Stimulated activated CD8-positive, alpha-beta memory T cell treated with anti-CD3 and anti-CD28 coated beads, Interleukin-7, amount 100 ng/mL, for 24 hours (primary cell): Measurements from ENCODE around the gene GALNT16.
"Not testable (repeated sequence)": the region's sequence is repeated elsewhere in the genome, so short reads cannot be mapped to it uniquely, and the experiment has no call there.

Experiments used
- DNase-seq: peaks from one replicate; pipeline ENCODE4 v3.0.0-alpha.2; 2020; ENCODE audit warnings: low read depth

GALNT16 gene

DNA sequence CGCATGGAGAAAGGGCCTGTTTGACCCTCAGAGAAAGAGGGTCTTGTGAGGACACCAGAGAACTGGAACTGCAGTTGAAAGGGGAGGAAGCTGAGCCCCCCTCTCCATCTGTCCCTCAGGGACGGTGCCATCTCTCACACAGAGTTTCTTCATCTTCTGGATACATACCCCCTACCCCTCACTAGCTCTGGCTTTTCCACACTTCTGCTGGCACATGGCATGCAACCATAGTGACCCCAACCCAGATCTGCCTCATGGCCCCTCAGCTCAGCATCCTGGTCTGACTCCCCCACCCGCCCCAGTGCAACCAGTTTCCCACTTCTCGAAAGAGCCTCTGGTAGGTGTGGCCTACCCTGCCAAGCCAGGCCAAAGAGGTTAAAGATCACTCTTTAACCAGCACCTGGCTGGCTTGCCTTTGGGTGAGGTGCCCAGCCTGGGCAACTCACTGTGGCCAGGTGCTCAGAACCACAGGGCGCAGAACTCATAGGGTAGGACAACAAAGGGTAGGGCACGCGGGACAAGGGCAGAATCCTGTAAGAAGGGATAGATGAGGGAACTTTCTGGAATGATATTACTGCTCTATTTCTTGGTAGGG, 25.8 kb downstream of the GALNT16 start:
- DNase-seq: no peak

GRCh38 chr14:69287098-69288010, 27.4 kb downstream of the GALNT16 start:
- DNase-seq: no peak

DNA sequence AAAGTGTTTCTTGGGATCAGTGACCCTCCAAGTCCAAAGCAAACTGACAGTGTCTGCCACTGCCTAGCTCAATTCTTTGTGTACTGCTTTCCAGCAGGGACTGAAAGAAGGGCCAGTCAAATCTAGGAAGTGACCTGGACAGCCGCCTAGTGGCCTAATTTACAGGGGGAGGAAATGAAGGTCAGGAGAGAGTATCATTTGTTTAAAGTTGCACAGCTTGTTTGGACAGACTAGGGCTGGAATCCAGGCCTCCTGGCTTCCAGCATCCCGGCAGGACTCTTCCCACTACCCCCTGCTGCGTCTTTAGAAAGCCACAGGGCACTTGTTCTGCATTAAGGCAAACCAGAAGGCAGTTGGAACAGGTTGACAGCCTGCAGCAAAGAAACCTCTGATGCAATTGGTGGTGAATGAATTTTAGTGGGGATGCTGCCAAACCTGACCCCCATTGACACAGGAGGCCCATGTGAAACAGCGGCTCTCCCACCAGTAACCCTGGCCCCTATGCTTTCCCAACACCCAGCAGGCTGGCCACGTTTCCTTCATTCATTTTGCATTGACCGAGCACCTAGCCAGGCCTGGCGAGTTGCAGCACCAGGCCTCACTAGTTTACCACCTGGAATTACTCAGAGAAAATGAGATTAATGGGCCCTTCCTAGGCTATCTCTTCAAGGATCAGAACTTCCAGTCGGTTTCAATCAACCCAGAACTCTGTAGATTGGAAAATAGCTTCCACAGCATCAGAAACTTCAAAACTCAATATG, 28.2 kb downstream of the GALNT16 start:
- no peak for DNase-seq

DNA sequence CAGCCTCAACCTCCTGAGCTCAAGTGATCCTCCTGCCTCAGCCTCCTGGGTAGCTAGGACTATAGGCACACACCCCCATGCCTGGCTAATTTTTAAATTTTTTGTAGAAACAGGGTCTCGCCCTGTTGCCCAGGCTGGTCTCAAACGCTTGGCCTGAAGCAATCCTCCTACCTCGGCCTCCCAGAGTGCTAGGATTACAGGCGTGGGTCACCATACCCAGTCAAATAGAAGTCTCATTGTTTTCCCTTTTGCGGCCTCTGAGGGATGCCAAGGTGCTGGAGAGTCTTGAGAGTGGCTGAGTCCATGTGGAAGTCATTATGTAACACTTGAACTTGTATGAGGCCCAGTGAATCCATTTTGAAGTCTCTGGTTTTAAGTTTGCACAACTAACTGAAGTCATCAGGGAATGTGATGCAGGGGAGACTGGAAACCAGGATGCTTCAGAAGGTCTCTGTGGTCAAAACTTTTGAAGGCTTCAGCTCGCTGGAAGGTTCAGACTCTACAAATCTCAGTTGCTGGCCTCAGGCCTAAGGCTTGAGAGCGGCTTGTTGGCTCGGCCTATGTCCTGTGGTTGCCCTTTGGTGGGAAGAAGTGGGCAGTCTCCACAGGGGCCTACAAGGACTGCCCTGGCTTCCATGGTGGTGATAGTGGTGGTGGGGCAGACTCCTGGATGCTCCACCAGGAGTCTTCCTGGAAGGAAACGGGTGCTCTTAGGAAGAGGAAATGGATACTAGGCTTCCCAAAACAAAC, 29.2 kb downstream of the GALNT16 start:
- DNase-seq: no peak

DNA sequence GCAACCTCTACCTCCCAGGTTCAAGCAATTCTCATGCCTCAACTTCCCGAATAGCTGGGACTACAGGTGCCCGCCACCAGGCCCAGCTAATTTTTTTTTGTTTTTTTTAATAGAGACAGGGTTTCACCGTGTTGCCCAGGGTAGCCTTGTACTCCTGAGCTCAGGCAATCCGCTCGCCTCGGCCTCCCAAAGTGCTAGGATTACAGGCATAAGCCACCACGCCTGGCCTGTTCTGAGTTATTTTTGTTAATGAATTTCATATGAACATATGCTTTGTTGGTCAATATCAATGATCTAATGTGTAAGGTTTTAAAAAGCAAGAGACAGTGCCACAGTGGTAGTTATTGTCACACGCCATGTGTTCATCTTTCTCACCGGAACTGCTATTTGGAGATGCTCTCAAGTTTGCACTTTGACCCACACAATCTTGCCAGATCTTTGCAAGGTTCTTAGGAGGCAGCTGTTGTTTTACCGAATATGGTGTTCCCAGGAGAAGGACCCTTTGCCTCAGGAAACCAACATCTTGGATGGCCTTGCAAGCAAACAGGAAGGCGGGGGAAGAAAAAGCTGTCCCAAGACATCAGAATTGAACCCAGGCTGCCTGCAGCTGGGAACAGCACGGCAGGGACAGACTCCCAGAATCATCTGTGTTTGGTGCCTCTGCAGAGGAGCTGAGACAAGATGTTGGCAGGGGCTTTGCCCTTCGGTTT, 30.0 kb downstream of the GALNT16 start:
- no peak for DNase-seq

DNA sequence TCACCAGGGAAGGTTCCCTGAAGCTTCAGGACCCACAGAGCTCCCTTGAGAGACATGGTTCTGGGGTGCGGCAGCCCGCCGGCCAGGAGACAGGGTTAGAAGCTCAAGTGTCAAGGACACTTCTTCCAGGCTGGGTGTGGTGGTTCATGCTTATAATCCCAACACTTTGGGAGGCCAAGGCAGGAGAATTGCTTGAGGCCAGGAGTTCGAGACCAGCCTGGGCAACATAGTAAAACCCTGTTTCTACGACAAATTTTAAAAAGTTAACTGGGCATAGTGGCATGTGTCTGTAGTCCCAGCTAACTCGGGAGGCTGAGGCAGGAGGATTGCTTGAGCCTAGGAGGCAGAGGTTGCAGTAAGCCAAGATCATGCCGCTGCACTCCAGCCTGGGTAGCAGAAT, 30.9 kb downstream of the GALNT16 start:
- DNase-seq: not testable (repeated sequence)

DNA sequence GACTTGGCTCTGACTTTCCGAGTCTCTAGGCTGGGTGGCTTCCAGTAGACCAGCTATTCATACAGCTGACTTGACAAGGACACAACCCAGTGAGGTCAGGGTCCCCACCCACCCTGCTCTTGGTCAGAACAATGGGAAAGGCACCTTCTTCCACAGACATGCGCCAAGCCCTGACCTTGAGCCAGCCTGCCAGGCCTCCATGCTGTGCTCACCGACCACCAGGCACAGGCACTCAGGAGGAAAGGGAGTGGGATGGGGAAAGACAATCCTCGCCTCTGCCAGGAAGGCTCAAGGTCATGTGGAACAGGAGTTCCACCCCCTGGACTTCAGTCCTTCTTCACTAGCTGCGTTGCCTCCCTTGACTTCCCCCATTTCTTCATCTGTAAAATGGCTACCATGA, 31.4 kb downstream of the GALNT16 start:
- DNase-seq: no peak

- no peak for DNase-seq
Measured at GRCh38 chr14:69291891-69292561, 32.1 kb downstream of the GALNT16 start.

DNA sequence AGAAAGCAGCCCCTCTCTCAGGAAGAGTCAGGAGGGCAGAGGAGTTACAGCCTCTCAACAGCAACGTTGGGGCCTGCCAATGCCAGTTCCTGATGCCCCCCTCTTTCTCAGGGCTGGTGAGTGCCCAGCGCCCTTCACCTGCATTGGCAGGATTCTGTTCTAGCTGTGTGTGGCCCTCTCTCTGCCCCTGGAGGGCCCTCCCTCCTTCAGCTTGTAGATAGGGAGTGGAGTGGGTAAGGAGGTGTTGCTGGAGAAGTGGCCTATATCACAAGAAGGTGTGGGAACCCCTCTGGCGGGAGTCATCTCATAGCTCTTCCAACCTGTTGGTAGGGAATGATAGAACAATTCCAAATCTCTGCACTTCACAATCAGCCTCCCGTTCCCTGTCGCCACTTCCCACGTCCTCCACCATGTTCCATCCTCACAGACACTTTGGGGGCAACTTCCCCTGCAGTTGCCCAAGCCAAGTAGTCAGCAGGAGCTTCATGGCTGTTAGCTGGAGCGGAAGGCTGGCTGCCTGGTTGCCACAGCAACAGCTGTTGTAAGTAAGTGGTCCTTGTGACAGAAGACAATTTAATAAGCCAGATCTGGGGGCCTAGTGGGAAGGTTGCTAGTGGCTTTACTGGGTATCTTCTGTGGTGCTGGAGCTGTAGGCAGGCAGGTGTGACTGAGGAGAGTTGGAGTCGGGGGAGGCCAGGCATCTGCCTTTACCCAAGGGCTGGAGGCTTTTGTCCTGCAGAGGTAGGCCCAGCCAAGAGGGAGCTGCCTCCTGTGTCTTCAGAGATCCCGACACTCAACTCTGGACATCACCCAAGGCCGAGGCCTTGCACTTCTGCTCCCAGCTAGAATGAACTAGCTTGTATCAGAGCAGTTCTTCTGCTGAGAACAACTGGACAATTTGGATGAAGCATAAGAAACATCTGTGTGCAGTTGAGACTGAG, 38.4 kb downstream of the GALNT16 start:
- no peak for DNase-seq

DNA sequence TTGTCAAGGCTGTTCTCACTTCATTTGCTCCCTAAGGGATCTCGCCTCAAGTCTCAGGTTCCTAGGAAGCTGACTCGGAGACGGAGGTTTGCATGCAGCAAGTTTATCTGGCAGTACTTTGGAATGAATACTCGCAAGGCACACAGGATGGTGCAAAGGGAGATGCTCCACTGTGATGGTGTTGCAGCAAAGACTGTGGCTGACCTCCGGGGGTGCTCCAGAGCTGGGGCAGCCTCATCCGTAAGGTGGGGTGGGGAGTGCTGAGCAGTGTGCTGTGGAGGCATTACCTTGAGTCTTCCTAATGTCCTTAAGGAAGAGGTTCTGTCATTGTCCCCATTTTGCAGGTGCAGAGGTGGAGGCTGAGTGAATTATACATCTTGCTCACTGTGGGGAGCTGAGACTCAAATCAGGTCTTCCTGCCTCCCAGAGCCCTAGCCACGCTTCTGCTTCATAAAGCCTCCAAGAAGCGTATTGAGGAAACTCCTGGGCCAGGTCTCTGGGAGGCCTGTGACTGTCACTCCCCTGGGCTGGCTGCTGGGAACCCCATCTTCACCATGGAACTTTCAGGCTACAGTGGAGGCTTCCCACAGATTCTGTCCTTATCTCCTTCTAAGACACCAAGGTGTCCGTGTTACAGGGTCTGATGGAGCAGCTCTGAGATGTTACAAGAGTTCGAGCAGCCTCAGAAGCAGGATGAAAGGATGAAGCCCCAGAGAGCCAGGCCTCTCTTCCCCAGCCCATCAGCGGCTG, 39.5 kb downstream of the GALNT16 start:
- DNase-seq: no peak

DNA sequence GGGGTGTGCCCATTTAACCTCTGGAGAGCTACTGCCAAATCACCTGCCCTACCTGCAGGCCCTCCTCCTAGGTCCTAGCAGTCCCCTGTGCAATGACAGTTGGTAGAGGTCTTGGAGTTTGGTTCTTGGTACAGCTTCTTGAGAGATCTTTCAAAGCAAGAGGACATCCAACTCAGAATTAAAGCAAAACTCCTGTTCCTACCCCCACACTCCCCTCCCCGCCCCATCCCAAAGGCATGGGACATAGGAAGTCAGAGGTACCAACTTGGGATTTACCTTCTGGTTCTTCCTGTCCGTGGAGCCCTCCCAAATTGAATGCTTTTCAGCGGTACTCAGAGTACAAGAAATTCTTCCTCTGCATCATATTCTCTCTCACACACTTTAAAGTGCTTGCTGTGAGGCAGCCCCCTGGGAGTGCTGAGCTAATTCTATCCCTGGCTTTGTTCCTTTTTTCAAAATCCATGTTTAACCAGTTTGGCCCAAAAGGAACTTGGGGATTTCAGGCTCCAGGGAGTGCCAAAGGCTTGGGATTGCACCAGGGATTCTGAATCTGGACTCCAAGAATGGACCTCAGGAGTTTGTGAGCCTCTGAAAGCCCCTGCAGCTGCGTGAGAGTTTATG, 40.8 kb downstream of the GALNT16 start:
- no peak for DNase-seq

DNA sequence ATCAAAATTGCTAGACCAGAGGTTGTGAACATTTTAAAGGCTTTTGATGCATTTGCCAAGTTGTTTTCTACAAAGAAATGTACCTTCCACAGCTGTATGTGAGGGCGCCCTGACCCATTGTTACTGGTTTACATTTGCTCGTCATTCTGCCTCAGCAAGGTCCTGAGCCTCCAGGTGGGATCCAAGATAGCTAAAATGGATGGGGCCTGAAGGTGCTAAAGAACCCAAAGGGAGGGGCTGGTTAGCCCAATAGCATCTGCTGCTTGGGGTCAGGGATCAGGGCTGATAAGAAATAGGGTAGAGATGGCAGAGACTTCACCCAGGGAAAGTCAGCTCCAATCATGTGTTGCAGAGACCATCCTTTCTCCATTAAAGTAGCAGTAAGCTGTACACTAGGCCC, 43.1 kb downstream of the GALNT16 start:
- DNase-seq: no peak

DNA sequence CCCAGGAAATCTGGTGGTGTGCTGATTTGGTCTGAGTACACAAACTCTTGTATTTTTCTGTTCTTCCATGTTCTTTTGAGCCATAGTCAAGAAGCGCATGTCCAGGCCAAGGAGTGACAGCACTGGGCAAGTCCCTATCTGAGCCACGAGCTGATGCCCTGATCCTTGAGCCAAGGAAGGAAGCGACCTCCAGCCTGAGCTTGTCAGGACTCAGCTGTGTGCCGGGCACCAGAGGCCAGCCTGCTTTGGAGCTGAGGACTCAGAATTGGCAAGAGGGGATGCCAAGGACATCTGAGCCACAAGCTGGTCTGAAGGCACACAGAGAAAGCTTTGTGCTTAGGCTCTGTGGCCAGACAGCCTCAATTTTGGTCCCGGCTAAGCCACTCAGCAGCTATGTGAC, 52.6 kb downstream of the GALNT16 start:
- DNase-seq: no peak

DNA sequence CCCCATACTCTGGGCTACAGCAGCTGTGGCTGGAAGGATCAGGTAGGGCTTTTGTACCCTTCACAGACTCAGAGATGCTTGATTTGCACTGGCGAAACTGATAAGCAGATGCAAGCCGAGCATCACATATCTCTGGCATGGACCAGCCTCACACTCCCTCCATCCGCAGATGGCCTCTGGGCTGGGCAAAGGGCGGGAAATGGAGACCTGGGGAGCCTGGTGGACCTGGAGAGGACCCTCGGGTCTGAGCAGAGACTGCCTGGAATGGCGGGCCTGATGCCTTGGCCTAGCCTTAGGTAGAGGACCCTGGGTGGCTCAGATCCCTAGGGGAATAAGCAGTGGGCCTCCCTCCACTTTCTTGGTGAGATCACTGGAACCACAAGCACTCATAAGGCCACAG, 53.2 kb downstream of the GALNT16 start:
- no peak for DNase-seq

- no peak for DNase-seq
Measured at GRCh38 chr14:69314327-69314726, 54.4 kb downstream of the GALNT16 start.

DNA sequence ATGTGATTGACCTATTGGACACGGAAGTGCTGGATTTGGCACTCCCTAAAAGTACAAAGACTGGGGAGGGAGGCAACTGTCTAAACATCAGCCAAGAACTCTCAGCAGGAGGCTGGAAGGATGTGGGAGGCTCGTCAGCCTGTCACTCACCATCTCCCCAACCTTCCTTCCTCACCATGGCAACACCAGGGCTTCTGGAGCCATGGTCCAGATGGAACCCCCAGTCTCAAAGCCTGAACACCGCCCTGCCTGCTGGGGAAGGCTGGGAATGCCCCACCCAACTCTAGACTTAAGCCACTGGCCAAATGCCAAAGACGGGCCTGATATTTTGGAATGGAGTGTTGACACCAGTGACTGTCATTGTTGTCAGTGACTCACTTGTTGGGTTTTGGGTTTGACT, 55.3 kb downstream of the GALNT16 start:
- DNase-seq: no peak

- DNase-seq: no peak
Measured at GRCh38 chr14:69316449-69317101, 56.6 kb downstream of the GALNT16 start.

GRCh38 chr14:69317102-69317755, 57.3 kb downstream of the GALNT16 start:
- no peak for DNase-seq
